Breast epithelium (tissue), 4 donors: ENCODE measurements around the gene RRP36. TPM values are rescaled to one million over a fixed set of nuclear protein-coding genes. Genes with fewer than 3 reads are reported as not detected.

Experiments used
- DNase-seq, 2 donors: peaks; one replicate each; pipeline ENCODE4 v3.0.0-alpha.2; 2019; ENCODE audit warnings: low spot score in 2 of 2
- H3K27ac ChIP-seq, 2 donors: fragments of 200-600 bp; sonication (generic) in 1 of 2; one replicate each; pipeline ENCODE4 v1.5.1; 2016 to 2019; ENCODE audit warnings: mild to moderate bottlenecking in 1 of 2
- H3K27me3 ChIP-seq, 2 donors: fragments of 200-600 bp; sonication (generic) in 1 of 2; one replicate each; pipeline versions ENCODE4 v1.5.1 to v1.6.0; 2017 to 2019; ENCODE audit warnings: control low read depth in 1 of 2, mild to moderate bottlenecking in 1 of 2
- H3K36me3 ChIP-seq: fragments of 200-600 bp; one replicate; pipeline ENCODE4 v1.5.1; 2019
- H3K4me1 ChIP-seq, 2 donors: fragments of 200-600 bp; sonication (generic); one replicate each; pipeline ENCODE4 v1.5.1; 2016 to 2019; ENCODE audit warnings: control low read depth in 1 of 2
- H3K4me3 ChIP-seq, 3 donors: fragments of 200-600 bp; sonication (generic); 1 replicate in 2 of 3; 2 replicates in 1 of 3; pipeline ENCODE4 v1.5.1; 2016 to 2019; ENCODE audit warnings: mild to moderate bottlenecking in 3 of 3, moderate library complexity in 2 of 3
- H3K9me3 ChIP-seq, 2 donors: fragments of 200-600 bp; sonication (generic) in 1 of 2; one replicate each; pipeline ENCODE4 v1.5.1; 2016 to 2019; ENCODE audit warnings: control low read depth in 1 of 2
- CTCF ChIP-seq, 3 donors: fragments of 450-650 bp; IDR thresholded peaks; one replicate each; pipeline ENCODE4 v1.5.1; 2016 to 2017; ENCODE audit warnings: antibody characterized with exemption in 3 of 3, mild to moderate bottlenecking in 3 of 3, moderate library complexity in 3 of 3
- POLR2A ChIP-seq: fragments of 450-650 bp; IDR thresholded peaks from one replicate; pipeline ENCODE4 v1.6.1; 2016; ENCODE audit warnings: antibody characterized with exemption, mild to moderate bottlenecking, moderate library complexity
- POLR2AphosphoS5 ChIP-seq, 3 donors: sonication (generic); formaldehyde crosslinking; IDR thresholded peaks; one replicate each; pipeline ENCODE4 v1.6.1; 2017; ENCODE audit warnings: antibody characterized with exemption in 3 of 3
- intact Hi-C: fragments of 100-400 bp; cut with DNase I; formaldehyde crosslinking; loops from one replicate; pipeline ENCODE4 v1.15.1; 2023; ENCODE audit warnings: low total_unique reads
- total RNA-seq, 3 donors: library from RNA; depleted of rRNA; stranded (reverse); fragments of >200 nt; gene quantifications; one replicate each; pipeline ENCODE4 v1.1.0, GENCODE V29; 2016

Gene RRP36
- total RNA-seq, 3 donors from 2014 or later, result 48.8 to 69.2 (median 56.3) TPM

GRCh38 chr6:43062818-43063217, 41.4 kb downstream of the RRP36 start:
- Histone ChIP-seq H3K4me1 (peaks cover 5 to 8% of the 10 kb centered on the region in 2 donors), H3K9me3 (no peaks in the 10 kb centered on the region), H3K36me3 (no peaks in the 10 kb centered on the region), H3K27me3 (no peaks in the 10 kb centered on the region), H3K27ac (no peak overlapping the region), H3K4me3 (no peak overlapping the region)
- no peak for DNase-seq
- intact Hi-C loops, result no loop called here
- TF ChIP-seq POLR2A (no peak), CTCF (IDR thresholded peaks at IDR 0.05) (no peak), POLR2AphosphoS5 (IDR thresholded peaks at IDR 0.05) (no peak)

GRCh38 chr6:43070028-43070632, 48.7 kb downstream of the RRP36 start:
- H3K27me3 ChIP-seq, result no peaks in the 10 kb centered on the region
- intact Hi-C loops, result no loop called here
- no peak for DNase-seq
- no peak for TF ChIP-seq POLR2A
- TF ChIP-seq CTCF (IDR thresholded peaks at IDR 0.05), result peak; percentile 22 to 40 (median 33)
- no peak for TF ChIP-seq POLR2AphosphoS5 (IDR thresholded peaks at IDR 0.05)
- no peaks in the 10 kb centered on the region for H3K4me1 ChIP-seq
- no peaks in the 10 kb centered on the region for H3K36me3 ChIP-seq
- H3K4me3 ChIP-seq, result no peak overlapping the region
- H3K9me3 ChIP-seq, result no peaks in the 10 kb centered on the region
- no peak overlapping the region for H3K27ac ChIP-seq

GRCh38 chr6:43074847-43075669, 53.6 kb downstream of the RRP36 start:
- peaks cover 0 to 3% of the 10 kb centered on the region in 2 donors for H3K4me1 ChIP-seq
- TF ChIP-seq POLR2AphosphoS5 (IDR thresholded peaks at IDR 0.05), result no peak
- TF ChIP-seq POLR2A, result no peak
- no peak for TF ChIP-seq CTCF (IDR thresholded peaks at IDR 0.05)
- intact Hi-C loops, result no loop called here
- H3K27ac ChIP-seq, result peak overlapping the region; percentile 82 to 89
- DNase-seq, result no peak
- H3K4me3 ChIP-seq, result peak overlapping the region in 2 of 3 donors; percentile 85 to 88
- no peaks in the 10 kb centered on the region for H3K27me3 ChIP-seq
- no peaks in the 10 kb centered on the region for H3K9me3 ChIP-seq
- no peaks in the 10 kb centered on the region for H3K36me3 ChIP-seq

GRCh38 chr6:43075670-43076463, 54.4 kb downstream of the RRP36 start, which contains the start of gene PTK7:
Gene PTK7 (plus strand): TSS chr6:43076314. CDS start chr6:43076489, 175 bp downstream.
- Histone ChIP-seq H3K36me3 (no peaks in the 10 kb centered on the region), H3K4me1 (peaks cover 0 to 3% of the 10 kb centered on the region in 2 donors), H3K4me3 (peak within 1 kb of the TSS; percentile 50 to 88 (median 85)), H3K27me3 (no peaks in the 10 kb centered on the region), H3K9me3 (no peaks in the 10 kb centered on the region), H3K27ac (peak within 1 kb of the TSS; percentile 82 to 89)
- intact Hi-C loops, result no loop called here
- TF ChIP-seq POLR2A (no peak), CTCF (IDR thresholded peaks at IDR 0.05) (no peak), POLR2AphosphoS5 (IDR thresholded peaks at IDR 0.05) (no peak)
- DNase-seq, result peak; percentile 56 to 65
